CD14-positive monocyte (primary cell): ENCODE measurements around the gene NFXL1. TPM values are rescaled to one million over a fixed set of nuclear protein-coding genes. Genes with fewer than 3 reads are reported as not detected.
"Not testable (repeated sequence)": the region's sequence is repeated elsewhere in the genome, so short reads cannot be mapped to it uniquely, and the experiment has no call there.

Source experiments
- DNase-seq, 3 donors: peaks; one replicate each; pipeline ENCODE4 v3.0.0-alpha.2; 2011 to 2022
- H2AFZ ChIP-seq: 2 replicates; pipeline ENCODE4 v1.6.0; 2012; ENCODE audit warnings: mild to moderate bottlenecking, low read depth, low read length, inconsistent platforms; ENCODE audit not compliant: insufficient read depth, poor library complexity, severe bottlenecking
- H3K27ac ChIP-seq, 2 donors: 1 replicate in 1 of 2; 2 replicates in 1 of 2; pipeline ENCODE4 v1.5.1; 2012 to 2013; ENCODE audit warnings: low read length in 2 of 2, control low read depth in 1 of 2, inconsistent platforms in 1 of 2, low read depth in 1 of 2, mild to moderate bottlenecking in 1 of 2
- H3K27me3 ChIP-seq, 2 donors: one replicate each; pipeline versions ENCODE4 v1.6.0 to v1.6.1; 2011 to 2013; ENCODE audit warnings: low read length in 2 of 2; ENCODE audit not compliant: control insufficient read depth in 2 of 2, insufficient read depth in 2 of 2
- H3K36me3 ChIP-seq, 2 donors: replicated peaks in 1 of 2; 1 replicate in 1 of 2; 2 replicates in 1 of 2; pipeline versions ENCODE4 v1.5.1 to v1.6.1; 2012 to 2013; ENCODE audit warnings: low read length in 2 of 2, control low read depth in 1 of 2, inconsistent platforms in 1 of 2, mild to moderate bottlenecking in 1 of 2; ENCODE audit not compliant: insufficient read depth in 2 of 2, control insufficient read depth in 1 of 2
- H3K4me1 ChIP-seq, 2 donors: 1 replicate in 1 of 2; 2 replicates in 1 of 2; pipeline versions ENCODE4 v1.5.1 to v1.6.1; 2012 to 2013; ENCODE audit warnings: low read length in 2 of 2, control low read depth in 1 of 2, inconsistent platforms in 1 of 2, mild to moderate bottlenecking in 1 of 2, moderate library complexity in 1 of 2; ENCODE audit not compliant: insufficient read depth in 2 of 2, control insufficient read depth in 1 of 2
- H3K4me2 ChIP-seq: replicated peaks from 2 replicates; pipeline ENCODE3; 2012; ENCODE audit warnings: low read length, moderate library complexity, mild to moderate bottlenecking; ENCODE audit not compliant: poor library complexity, severe bottlenecking; ENCODE audit errors: extremely low read depth
- H3K4me3 ChIP-seq, 3 experiments: fragments of 200-600 bp in 1 of 3; sonication (generic) in 1 of 3; replicated peaks in 1 of 3; 1 replicate in 2 of 3; 2 replicates in 1 of 3; pipeline ENCODE4 v1.5.1; 2011 to 2013; ENCODE audit warnings: low read length in 3 of 3, mild to moderate bottlenecking in 3 of 3, control low read depth in 2 of 3, low read depth in 2 of 3, inconsistent platforms in 1 of 3, moderate library complexity in 1 of 3
- H3K79me2 ChIP-seq: 2 replicates; pipeline ENCODE4 v1.6.0; 2012; ENCODE audit warnings: mild to moderate bottlenecking, control low read depth, inconsistent platforms, low read length, moderate library complexity; ENCODE audit not compliant: insufficient read depth
- H3K9ac ChIP-seq: 2 replicates; pipeline ENCODE4 v1.6.0; 2017; ENCODE audit warnings: low read length, mild to moderate bottlenecking; ENCODE audit not compliant: insufficient read depth, poor library complexity, severe bottlenecking
- H3K9me3 ChIP-seq, 2 donors: replicated peaks in 1 of 2; 1 replicate in 1 of 2; 2 replicates in 1 of 2; pipeline versions ENCODE4 v1.5.1 to v1.6.1; 2012 to 2013; ENCODE audit warnings: low read length in 2 of 2, control low read depth in 1 of 2; ENCODE audit not compliant: control insufficient read depth in 1 of 2, insufficient read depth in 1 of 2
- H4K20me1 ChIP-seq: 2 replicates; pipeline ENCODE4 v1.6.0; 2012; ENCODE audit warnings: mild to moderate bottlenecking, low read length, control low read depth, moderate library complexity; ENCODE audit not compliant: insufficient read depth
- H3K27ac Mint-ChIP-seq, 7 donors: one replicate each; pipeline ENCODE4 v1.8.0; 2020; ENCODE audit warnings: mild to moderate bottlenecking in 7 of 7, mixed read lengths in 7 of 7, moderate library complexity in 6 of 7, inconsistent platforms in 2 of 7
- H3K27me3 Mint-ChIP-seq, 3 donors: one replicate each; pipeline ENCODE4 v1.8.0; 2021 to 2022; ENCODE audit warnings: low read depth in 3 of 3, mild to moderate bottlenecking in 3 of 3, mixed read lengths in 3 of 3, moderate library complexity in 3 of 3, inconsistent platforms in 1 of 3
- H3K36me3 Mint-ChIP-seq, 2 donors: one replicate each; pipeline ENCODE4 v1.8.0; 2020; ENCODE audit warnings: mixed read lengths in 2 of 2, inconsistent platforms in 1 of 2, mild to moderate bottlenecking in 1 of 2
- H3K4me1 Mint-ChIP-seq: one replicate; pipeline ENCODE4 v1.8.0; 2020; ENCODE audit warnings: mild to moderate bottlenecking, mixed read lengths
- H3K4me3 Mint-ChIP-seq, 2 donors: one replicate each; pipeline ENCODE4 v1.8.0; 2020; ENCODE audit warnings: mild to moderate bottlenecking in 2 of 2, mixed read lengths in 2 of 2, moderate library complexity in 1 of 2
- H3K9me3 Mint-ChIP-seq, 7 donors: one replicate each; pipeline ENCODE4 v1.8.0; 2020 to 2022; ENCODE audit warnings: mixed read lengths in 7 of 7, mild to moderate bottlenecking in 6 of 7, moderate library complexity in 6 of 7, inconsistent platforms in 2 of 7
- CTCF ChIP-seq: fragments of 200-600 bp; IDR thresholded peaks from one replicate; pipeline ENCODE4 v1.8.0; 2022; ENCODE audit warnings: antibody characterized with exemption, mild to moderate bottlenecking
- WGBS: methylation state at CpG from one replicate; pipeline ENCODE4 v1.1.5; 2013; ENCODE audit warnings: missing lambda C conversion rate; ENCODE audit not compliant: insufficient coverage; 5-methylcytosine and 5-hydroxymethylcytosine counted together
- intact Hi-C, 2 donors: fragments of 100-400 bp; cut with micrococcal nuclease; formaldehyde crosslinking; loops; one replicate each; pipeline versions ENCODE4 v1.15.0 to v1.15.1; 2023
- polyA plus RNA-seq, 3 donors: library from polyadenylated mRNA; depleted of rRNA in 1 of 3; unstranded in 2 of 3; stranded (reverse) in 1 of 3; fragments of 300-500 nt in 2 of 3; fragments of >200 nt in 1 of 3; fragmentation: Illumina TruSeq in 2 of 3; gene quantifications; 1 replicate in 2 of 3; 2 replicates in 1 of 3; pipeline ENCODE4 v1.2.3, GENCODE V29; 2012 to 2021

The NFXL1 gene
- polyA plus RNA-seq, 3 donors = 3.6 to 26.2 (median 10.6) TPM

- H3K4me3 Mint-ChIP-seq, H4K20me1 ChIP-seq, intact Hi-C loops, H3K9ac ChIP-seq, H3K27ac ChIP-seq, H2AFZ ChIP-seq, H3K27ac Mint-ChIP-seq, DNase-seq, H3K4me2 ChIP-seq, H3K27me3 ChIP-seq, H3K27me3 Mint-ChIP-seq, H3K9me3 ChIP-seq, H3K36me3 Mint-ChIP-seq, H3K4me3 ChIP-seq, H3K36me3 ChIP-seq: not testable (repeated sequence)
- H3K4me1 ChIP-seq = peaks cover 18 to 49% of the 10 kb centered on the region in 2 donors
- Mint-ChIP-seq H3K9me3 (peaks cover 14 to 34% (median 24%) of the 10 kb centered on the region in 7 donors), H3K4me1 (peaks cover 47% of the 10 kb centered on the region)
- peaks cover 16% of the 10 kb centered on the region for H3K79me2 ChIP-seq
- WGBS = no CpG with 5 or more reads among the region's 1 CpG
Measured at GRCh38 chr4:47917163-47917562, 2.8 kb upstream of the NFXL1 start.

GRCh38 chr4:47915378-47915777 lies 995 bp upstream of the NFXL1 start:
- Mint-ChIP-seq H3K27ac (peak overlapping the region in 3 of 7 donors; percentile 46 to 94 (median 88)), H3K4me3 (peak overlapping the region in 1 of 2 donors; percentile 96), H3K4me1 (peaks cover 48% of the 10 kb centered on the region), H3K27me3 (peaks cover 0 to 2% (median 1%) of the 10 kb centered on the region in 3 donors), H3K36me3 (peaks cover 17 to 20% of the 10 kb centered on the region in 2 donors), H3K9me3 (peaks cover 11 to 20% (median 15%) of the 10 kb centered on the region in 7 donors)
- H3K9me3 ChIP-seq = no peaks in the 10 kb centered on the region
- H4K20me1 ChIP-seq = peaks cover 5% of the 10 kb centered on the region
- whole genome bisulfite sequencing = no CpG with 5 or more reads among the region's 3 CpGs
- no peak for TF ChIP-seq CTCF
- peaks cover 3 to 9% of the 10 kb centered on the region in 2 donors for H3K36me3 ChIP-seq
- H3K4me2 ChIP-seq = peak overlapping the region; percentile 96
- no peaks in the 10 kb centered on the region for H3K27me3 ChIP-seq
- peaks cover 17 to 52% of the 10 kb centered on the region in 2 donors for H3K4me1 ChIP-seq
- peaks cover 22% of the 10 kb centered on the region for H3K79me2 ChIP-seq
- peak overlapping the region; percentile 54 for H2AFZ ChIP-seq
- intact Hi-C loops = no loop called here
- H3K4me3 ChIP-seq = peak overlapping the region in 1 of 3 experiments; percentile 99
- H3K9ac ChIP-seq = no peak overlapping the region
- no peak for DNase-seq
- H3K27ac ChIP-seq = peak overlapping the region in 1 of 2 donors; percentile 89
